SH-SY5Y (cell line): ENCODE results near the gene GRAP2.

Experiments used
- GATA2 ChIP-seq: IDR thresholded peaks from 2 replicates; pipeline ENCODE4 v1.6.1; 2011; ENCODE audit warnings: mild to moderate bottlenecking, low read depth, low read length
- GATA3 ChIP-seq: IDR thresholded peaks from 2 replicates; pipeline ENCODE4 v1.6.1; 2011; ENCODE audit warnings: low read depth, mild to moderate bottlenecking, low read length, moderate library complexity

GRCh38 chr22:39925909-39926679 is 25.2 kb downstream of the GRAP2 start:
- TF ChIP-seq GATA3 = no peak
- TF ChIP-seq GATA2 = no peak
